Measurements from ENCODE around the gene CORO2A. TPM values are rescaled to one million over a fixed set of nuclear protein-coding genes. Genes with fewer than 3 reads are reported as not detected.
A peak's percentile ranks its signal among the peaks of the same experiment; 100 is the strongest.

The CORO2A gene
- total and polyA plus RNA-seq, 2 of the 13 experiments (the other 11 are each of a cell fraction or from before 2014, with no cell fraction given) = 14.4 to 15.3 TPM

GRCh38 chr9:98118640-98119601 is 73.5 kb downstream of the CORO2A start, which contains the start of gene TRIM14 (continued):
- TF ChIP-seq, protein P1, sequence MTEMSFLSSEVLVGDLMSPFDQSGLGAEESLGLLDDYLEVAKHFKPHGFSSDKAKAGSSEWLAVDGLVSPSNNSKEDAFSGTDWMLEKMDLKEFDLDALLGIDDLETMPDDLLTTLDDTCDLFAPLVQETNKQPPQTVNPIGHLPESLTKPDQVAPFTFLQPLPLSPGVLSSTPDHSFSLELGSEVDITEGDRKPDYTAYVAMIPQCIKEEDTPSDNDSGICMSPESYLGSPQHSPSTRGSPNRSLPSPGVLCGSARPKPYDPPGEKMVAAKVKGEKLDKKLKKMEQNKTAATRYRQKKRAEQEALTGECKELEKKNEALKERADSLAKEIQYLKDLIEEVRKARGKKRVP (CRISPR knock-in tag; IDR thresholded peaks at IDR 0.05) = no peak
- no peak for TF ChIP-seq ZNF773 (CRISPR knock-in tag; IDR thresholded peaks at IDR 0.05; ENCODE audit: borderline replicate concordance)
- no peak for TF ChIP-seq FOXM1 (CRISPR knock-in tag; IDR thresholded peaks at IDR 0.05)
- TF ChIP-seq, protein P2, sequence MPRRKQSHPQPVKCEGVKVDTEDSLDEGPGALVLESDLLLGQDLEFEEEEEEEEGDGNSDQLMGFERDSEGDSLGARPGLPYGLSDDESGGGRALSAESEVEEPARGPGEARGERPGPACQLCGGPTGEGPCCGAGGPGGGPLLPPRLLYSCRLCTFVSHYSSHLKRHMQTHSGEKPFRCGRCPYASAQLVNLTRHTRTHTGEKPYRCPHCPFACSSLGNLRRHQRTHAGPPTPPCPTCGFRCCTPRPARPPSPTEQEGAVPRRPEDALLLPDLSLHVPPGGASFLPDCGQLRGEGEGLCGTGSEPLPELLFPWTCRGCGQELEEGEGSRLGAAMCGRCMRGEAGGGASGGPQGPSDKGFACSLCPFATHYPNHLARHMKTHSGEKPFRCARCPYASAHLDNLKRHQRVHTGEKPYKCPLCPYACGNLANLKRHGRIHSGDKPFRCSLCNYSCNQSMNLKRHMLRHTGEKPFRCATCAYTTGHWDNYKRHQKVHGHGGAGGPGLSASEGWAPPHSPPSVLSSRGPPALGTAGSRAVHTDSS (CRISPR knock-in tag; conservative IDR thresholded peaks at IDR 0.05) = no peak
- peak; percentile 60; the same call in 1 of the 2 replicates for TF ChIP-seq ZNF124 (CRISPR knock-in tag; IDR thresholded peaks at IDR 0.05)
- no peak for TF ChIP-seq SMARCC2 (IDR thresholded peaks at IDR 0.05)
- TF ChIP-seq MXD4 (CRISPR knock-in tag; IDR thresholded peaks at IDR 0.05) = peak; percentile 82; the same call in 1 of the 2 replicates
- peak; percentile 59; the same call in 1 of the 2 replicates for TF ChIP-seq KDM2A (CRISPR knock-in tag; IDR thresholded peaks at IDR 0.05; ENCODE audit: borderline replicate concordance, low read depth)
- TF ChIP-seq ZC3H4 (CRISPR knock-in tag; IDR thresholded peaks at IDR 0.05; ENCODE audit: borderline replicate concordance) = no peak
- TF ChIP-seq ZFP41 (CRISPR knock-in tag; IDR thresholded peaks at IDR 0.05; ENCODE audit: borderline replicate concordance) = 0 out of 2 replicates have a peak, but pooled peaks have one; percentile 45
- TF ChIP-seq ZNF766 (CRISPR knock-in tag; IDR thresholded peaks at IDR 0.05; ENCODE audit: borderline replicate concordance) = no peak
- TF ChIP-seq, protein P3, sequence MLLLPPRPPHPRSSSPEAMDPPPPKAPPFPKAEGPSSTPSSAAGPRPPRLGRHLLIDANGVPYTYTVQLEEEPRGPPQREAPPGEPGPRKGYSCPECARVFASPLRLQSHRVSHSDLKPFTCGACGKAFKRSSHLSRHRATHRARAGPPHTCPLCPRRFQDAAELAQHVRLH (CRISPR knock-in tag; IDR thresholded peaks at IDR 0.05; ENCODE audit: borderline replicate concordance, low read depth) = peak; percentile 37; the same call in 1 of the 2 replicates
- no peak for TF ChIP-seq HHEX (CRISPR knock-in tag; IDR thresholded peaks at IDR 0.05)
- peak; percentile 68; the same call in 1 of the 2 replicates for TF ChIP-seq TAF1 (CRISPR knock-in tag; IDR thresholded peaks at IDR 0.05)
- TF ChIP-seq SMAD3 (CRISPR knock-in tag; IDR thresholded peaks at IDR 0.05) = no peak
- TF ChIP-seq YY1 (IDR thresholded peaks at IDR 0.05; ENCODE audit: insufficient read depth, insufficient replicate concordance, low read depth, low read length) = peak; percentile 73
- TF ChIP-seq ZNF432 (CRISPR knock-in tag; IDR thresholded peaks at IDR 0.05; ENCODE audit: borderline replicate concordance) = no peak
- TF ChIP-seq MEIS2 (CRISPR knock-in tag; IDR thresholded peaks at IDR 0.05) = no peak
- TF ChIP-seq, protein P4, sequence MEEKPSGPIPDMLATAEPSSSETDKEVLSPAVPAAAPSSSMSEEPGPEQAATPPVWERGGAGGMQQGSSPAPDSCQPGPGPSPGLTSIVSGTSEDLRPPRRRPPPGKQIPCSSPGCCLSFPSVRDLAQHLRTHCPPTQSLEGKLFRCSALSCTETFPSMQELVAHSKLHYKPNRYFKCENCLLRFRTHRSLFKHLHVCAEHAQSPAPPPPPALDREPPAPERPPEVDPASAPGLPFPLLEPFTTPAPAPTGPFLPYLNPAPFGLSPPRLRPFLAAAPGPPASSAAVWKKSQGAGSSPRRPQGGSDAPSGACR (CRISPR knock-in tag; IDR thresholded peaks at IDR 0.05) = 0 out of 2 replicates have a peak, but pooled peaks have one; percentile 58
- peak; percentile 84 for TF ChIP-seq HDAC1 (CRISPR knock-in tag; IDR thresholded peaks at IDR 0.05)
- TF ChIP-seq HOXA7 (CRISPR knock-in tag; IDR thresholded peaks at IDR 0.05) = no peak
- no peak for TF ChIP-seq NFKBIZ (CRISPR knock-in tag; IDR thresholded peaks at IDR 0.05)
- no peak for TF ChIP-seq SMYD3 (CRISPR knock-in tag; IDR thresholded peaks at IDR 0.05)
- no peak for TF ChIP-seq MEF2D (CRISPR knock-in tag; IDR thresholded peaks at IDR 0.05)
- TF ChIP-seq TERF1 (CRISPR knock-in tag; IDR thresholded peaks at IDR 0.05) = no peak
- TF ChIP-seq NFKB2 (CRISPR knock-in tag; IDR thresholded peaks at IDR 0.05; ENCODE audit: borderline replicate concordance) = no peak; the same call in 1 of the 2 replicates

Data from HepG2 (cell line).